ENCODE measurements around the gene YY2. TPM values are rescaled to one million over a fixed set of nuclear protein-coding genes. Genes with fewer than 3 reads are reported as not detected.
A peak's percentile ranks its signal among the peaks of the same experiment; 100 is the strongest.

YY2 gene
- total RNA-seq, 1 donor from 2014 or later = 1.5 TPM

DNA sequence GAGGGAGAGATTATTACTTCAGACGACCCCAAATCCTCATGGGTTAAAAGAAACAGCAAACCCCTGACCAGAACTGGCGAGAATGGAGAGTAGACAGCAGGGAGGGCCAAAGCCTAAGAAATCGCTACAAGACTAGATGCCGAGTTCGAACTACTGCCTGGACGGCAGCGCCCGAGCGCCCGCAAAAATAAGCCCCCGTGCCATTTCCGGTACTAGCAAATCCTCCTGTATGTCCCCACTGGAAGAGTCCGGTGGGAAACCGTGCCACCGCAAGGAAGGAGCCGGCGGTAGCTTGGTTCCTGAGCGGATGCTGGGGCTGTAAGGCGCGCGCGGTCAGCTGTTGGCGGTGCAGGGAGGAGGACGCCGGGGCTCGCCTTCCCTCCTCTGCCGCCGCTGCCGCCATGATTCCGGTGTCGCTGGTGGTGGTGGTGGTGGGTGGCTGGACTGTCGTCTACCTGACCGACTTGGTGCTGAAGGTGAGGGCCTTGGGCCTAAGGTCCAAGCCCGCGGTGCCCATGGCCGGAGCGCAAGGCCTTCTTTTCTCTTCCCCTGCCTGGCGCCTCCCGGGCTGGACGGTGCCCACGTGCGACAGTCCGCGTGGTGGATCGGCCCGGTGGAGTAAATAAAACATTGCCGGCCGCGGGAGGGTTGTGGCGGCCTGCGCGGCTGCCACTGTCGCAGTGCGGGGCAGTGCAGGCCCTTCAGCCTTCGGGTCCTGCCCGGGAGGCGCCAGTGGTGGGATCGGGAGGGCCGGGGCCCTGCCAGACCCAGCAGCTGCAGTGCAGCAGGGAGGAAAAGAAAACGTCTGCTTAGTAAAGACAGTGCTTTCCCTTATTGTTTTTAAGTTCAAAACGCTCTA, 16.2 kb upstream of the YY2 start, which contains the start of gene MBTPS2:
TSS of gene MBTPS2 (plus strand) at position 284 of the 859 bp plus-strand sequence. CDS start at position 402, 118 bp downstream.
- H3K9me3 Mint-ChIP-seq = no peaks in the 10 kb centered on the region
- DNase-seq (ENCODE audit: low read depth, low spot score) = peak; percentile 75
- H3K27me3 Mint-ChIP-seq (ENCODE audit: low read depth) = no peaks in the 10 kb centered on the region
- H3K27ac Mint-ChIP-seq (ENCODE audit: unreplicated experiment) = peak within 1 kb of the TSS; percentile 39
- peaks cover 6% of the 10 kb centered on the region for H3K4me1 Mint-ChIP-seq
- H3K36me3 Mint-ChIP-seq (ENCODE audit: low read depth) = no peaks in the 10 kb centered on the region
- peak within 1 kb of the TSS; percentile 96 for H3K4me3 Mint-ChIP-seq
- TF ChIP-seq, protein P1, sequence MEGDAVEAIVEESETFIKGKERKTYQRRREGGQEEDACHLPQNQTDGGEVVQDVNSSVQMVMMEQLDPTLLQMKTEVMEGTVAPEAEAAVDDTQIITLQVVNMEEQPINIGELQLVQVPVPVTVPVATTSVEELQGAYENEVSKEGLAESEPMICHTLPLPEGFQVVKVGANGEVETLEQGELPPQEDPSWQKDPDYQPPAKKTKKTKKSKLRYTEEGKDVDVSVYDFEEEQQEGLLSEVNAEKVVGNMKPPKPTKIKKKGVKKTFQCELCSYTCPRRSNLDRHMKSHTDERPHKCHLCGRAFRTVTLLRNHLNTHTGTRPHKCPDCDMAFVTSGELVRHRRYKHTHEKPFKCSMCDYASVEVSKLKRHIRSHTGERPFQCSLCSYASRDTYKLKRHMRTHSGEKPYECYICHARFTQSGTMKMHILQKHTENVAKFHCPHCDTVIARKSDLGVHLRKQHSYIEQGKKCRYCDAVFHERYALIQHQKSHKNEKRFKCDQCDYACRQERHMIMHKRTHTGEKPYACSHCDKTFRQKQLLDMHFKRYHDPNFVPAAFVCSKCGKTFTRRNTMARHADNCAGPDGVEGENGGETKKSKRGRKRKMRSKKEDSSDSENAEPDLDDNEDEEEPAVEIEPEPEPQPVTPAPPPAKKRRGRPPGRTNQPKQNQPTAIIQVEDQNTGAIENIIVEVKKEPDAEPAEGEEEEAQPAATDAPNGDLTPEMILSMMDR (conservative IDR thresholded peaks at IDR 0.05) = peak; percentile 37

DNA sequence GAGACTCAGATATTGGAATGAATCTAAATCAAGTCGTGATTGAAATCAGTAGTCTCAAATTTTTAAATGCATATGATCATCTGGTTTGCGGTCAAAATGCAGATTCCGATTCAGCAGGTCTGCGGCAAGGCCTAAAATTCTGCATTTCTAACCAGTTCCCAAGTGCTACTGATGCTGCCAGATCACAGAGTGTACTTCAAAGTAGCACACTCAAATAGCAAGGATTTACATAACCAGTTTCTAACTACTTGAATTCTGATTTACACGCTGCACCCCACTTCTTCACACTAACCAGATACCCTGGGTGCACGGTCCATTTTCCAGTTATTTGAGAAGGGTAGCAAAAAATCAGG, 15.6 kb upstream of the YY2 start:
- Mint-ChIP-seq H3K27ac (ENCODE audit: unreplicated experiment) (peak overlapping the region; percentile 39), H3K4me3 (peak overlapping the region; percentile 96), H3K4me1 (peaks cover 6% of the 10 kb centered on the region), H3K36me3 (ENCODE audit: low read depth) (peaks cover 1% of the 10 kb centered on the region), H3K27me3 (ENCODE audit: low read depth) (no peaks in the 10 kb centered on the region), H3K9me3 (no peaks in the 10 kb centered on the region)
- TF ChIP-seq, protein P1 (conservative IDR thresholded peaks at IDR 0.05) = no peak
- no peak for DNase-seq (ENCODE audit: low read depth, low spot score)

DNA sequence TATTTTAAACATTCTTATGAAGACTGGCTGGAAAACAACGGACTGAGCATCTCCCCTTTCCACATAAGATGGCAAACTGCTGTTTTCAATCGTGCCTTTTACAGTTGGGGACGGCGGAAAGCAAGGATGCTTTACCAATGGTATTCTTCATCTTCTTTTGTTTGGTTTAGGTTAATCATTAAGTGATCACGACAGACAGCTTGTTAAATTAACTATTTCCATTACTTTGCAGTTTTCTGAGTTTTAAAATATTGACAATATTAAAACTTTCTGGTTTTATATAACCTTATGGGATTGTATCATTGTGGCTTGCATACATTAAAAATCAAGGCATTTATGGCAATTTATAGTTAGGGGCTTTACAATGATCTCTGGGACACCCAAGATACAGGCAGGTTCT, 12.6 kb upstream of the YY2 start:
- H3K27me3 Mint-ChIP-seq (ENCODE audit: low read depth) = no peaks in the 10 kb centered on the region
- peaks cover 14% of the 10 kb centered on the region for H3K4me1 Mint-ChIP-seq
- no peak overlapping the region for H3K27ac Mint-ChIP-seq (ENCODE audit: unreplicated experiment)
- no peak for DNase-seq (ENCODE audit: low read depth, low spot score)
- H3K9me3 Mint-ChIP-seq = no peaks in the 10 kb centered on the region
- H3K4me3 Mint-ChIP-seq = no peak overlapping the region
- peaks cover 6% of the 10 kb centered on the region for H3K36me3 Mint-ChIP-seq (ENCODE audit: low read depth)
- TF ChIP-seq, protein P1 (conservative IDR thresholded peaks at IDR 0.05) = no peak

DNA sequence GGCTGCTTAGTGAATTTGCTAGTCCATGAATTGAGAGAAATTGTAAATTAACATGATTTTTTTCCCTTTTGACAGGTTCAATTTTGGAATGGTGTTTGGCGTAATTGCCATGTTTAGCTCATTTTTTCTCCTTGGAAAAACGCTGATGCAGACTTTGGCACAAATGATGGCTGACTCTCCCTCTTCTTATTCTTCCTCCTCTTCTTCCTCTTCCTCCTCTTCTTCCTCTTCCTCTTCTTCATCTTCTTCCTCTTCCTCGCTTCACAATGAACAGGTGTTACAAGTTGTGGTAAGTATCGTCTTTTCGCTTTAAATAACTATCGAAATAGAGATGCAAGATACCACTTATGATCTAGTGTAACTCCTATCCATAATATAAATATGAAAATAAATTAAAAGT, 10.7 kb upstream of the YY2 start:
- peaks cover 6% of the 10 kb centered on the region for H3K36me3 Mint-ChIP-seq (ENCODE audit: low read depth)
- TF ChIP-seq, protein P1 (conservative IDR thresholded peaks at IDR 0.05) = no peak
- no peak overlapping the region for H3K4me3 Mint-ChIP-seq
- H3K4me1 Mint-ChIP-seq = peaks cover 12% of the 10 kb centered on the region
- no peaks in the 10 kb centered on the region for H3K27me3 Mint-ChIP-seq (ENCODE audit: low read depth)
- H3K9me3 Mint-ChIP-seq = no peaks in the 10 kb centered on the region
- no peak overlapping the region for H3K27ac Mint-ChIP-seq (ENCODE audit: unreplicated experiment)
- no peak for DNase-seq (ENCODE audit: low read depth, low spot score)

DNA sequence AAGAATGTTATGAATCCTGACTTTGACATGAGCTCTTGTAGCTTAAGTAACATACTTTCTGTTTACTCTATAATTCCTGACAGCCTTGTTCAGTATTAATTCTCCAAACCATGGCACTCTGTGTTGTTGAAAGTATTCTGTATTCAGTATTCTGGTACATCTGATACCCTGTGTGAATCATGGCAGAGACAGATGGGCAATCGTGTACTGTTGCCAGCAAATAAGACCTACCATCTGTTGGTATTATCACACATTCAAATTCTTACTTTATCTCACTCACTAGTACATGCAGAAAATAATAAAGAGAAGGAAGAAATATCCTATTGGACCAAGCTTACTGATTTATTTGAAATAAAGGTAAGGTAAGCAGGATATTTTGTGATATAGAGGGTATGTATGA, 8.4 kb upstream of the YY2 start:
- TF ChIP-seq, protein P1 (conservative IDR thresholded peaks at IDR 0.05) = no peak
- Mint-ChIP-seq H3K36me3 (ENCODE audit: low read depth) (peaks cover 6% of the 10 kb centered on the region), H3K27me3 (ENCODE audit: low read depth) (no peaks in the 10 kb centered on the region), H3K4me1 (peaks cover 8% of the 10 kb centered on the region), H3K4me3 (no peak overlapping the region), H3K27ac (ENCODE audit: unreplicated experiment) (no peak overlapping the region), H3K9me3 (no peaks in the 10 kb centered on the region)
- DNase-seq (ENCODE audit: low read depth, low spot score) = no peak
